HepG2 (cell line): ENCODE measurements around the gene DDR1. TPM values are rescaled to one million over a fixed set of nuclear protein-coding genes. Genes with fewer than 3 reads are reported as not detected.
A peak's percentile ranks its signal among the peaks of the same experiment; 100 is the strongest.

ENCODE experiments used
- CBX1 ChIP-seq: IDR thresholded peaks from one replicate; pipeline ENCODE4 v1.6.1; 2016; ENCODE audit warnings: antibody characterized with exemption, low read depth
- HIC2 ChIP-seq: sonication (generic); formaldehyde crosslinking; IDR thresholded peaks from 2 replicates; pipeline ENCODE4 v1.9.0; 2022; ENCODE audit warnings: low read depth, missing genetic modification reagents
- HNRNPK ChIP-seq: fragments of 200-400 bp; formaldehyde crosslinking; IDR thresholded peaks from 2 replicates; pipeline ENCODE4 v1.6.1; 2018; ENCODE audit warnings: low read length, low read depth, moderate library complexity, mild to moderate bottlenecking; ENCODE audit not compliant: poor library complexity, severe bottlenecking
- ISL2 ChIP-seq: sonication (generic); formaldehyde crosslinking; IDR thresholded peaks from 2 replicates; pipeline ENCODE4 v1.5.0; 2020; ENCODE audit warnings: missing genetic modification reagents
- JUN ChIP-seq: sonication (generic); formaldehyde crosslinking; IDR thresholded peaks from 2 replicates; pipeline ENCODE4 v1.4.0; 2020; ENCODE audit warnings: mild to moderate bottlenecking, missing genetic modification reagents
- MIXL1 ChIP-seq: IDR thresholded peaks from 2 replicates; pipeline ENCODE4 v1.6.1; 2016
- PTBP1 ChIP-seq: fragments of 200-400 bp; formaldehyde crosslinking; IDR thresholded peaks from 2 replicates; pipeline ENCODE4 v1.6.1; 2018; ENCODE audit warnings: low read length, low read depth; ENCODE audit not compliant: poor library complexity, severe bottlenecking
- RAD51 ChIP-seq: fragments of 450-650 bp; IDR thresholded peaks from 2 replicates; pipeline ENCODE4 v1.6.1; 2016; ENCODE audit warnings: borderline replicate concordance
- RCOR2 ChIP-seq: IDR thresholded peaks from 2 replicates; pipeline ENCODE4 v1.6.1; 2016; ENCODE audit warnings: missing biosample characterization, missing genetic modification reagents
- SNAPC2 ChIP-seq: sonication (generic); formaldehyde crosslinking; IDR thresholded peaks from 2 replicates; pipeline ENCODE4 v1.8.1; 2022; ENCODE audit warnings: mild to moderate bottlenecking, missing genetic modification reagents
- ZBTB44 ChIP-seq: sonication (generic); formaldehyde crosslinking; IDR thresholded peaks from 2 replicates; pipeline ENCODE4 v1.4.0; 2020; ENCODE audit warnings: missing genetic modification reagents
- ZBTB8A ChIP-seq: sonication (generic); formaldehyde crosslinking; IDR thresholded peaks from 2 replicates; pipeline ENCODE4 v1.4.0; 2020; ENCODE audit warnings: mild to moderate bottlenecking, low read depth, missing genetic modification reagents, borderline replicate concordance
- ZNF280B ChIP-seq: sonication (generic); formaldehyde crosslinking; IDR thresholded peaks from 2 replicates; pipeline ENCODE4 v1.5.0; 2020; ENCODE audit warnings: missing genetic modification reagents, mild to moderate bottlenecking, borderline replicate concordance
- polyA plus RNA-seq, 8 experiments: library from polyadenylated mRNA; depleted of rRNA in 3 of 8; stranded (reverse) in 7 of 8; unstranded in 1 of 8; fragments of >200 nt; fragmentation: Illumina TruSeq in 4 of 8; extraction: Trizol in 4 of 8; gene quantifications; 2 replicates each; pipeline versions ENCODE4 v1.2.1 to v1.2.3, GENCODE V29; 2011 to 2016; ENCODE audit warnings: low read depth in 4 of 8, missing spikeins in 1 of 8, mixed read lengths in 1 of 8; ENCODE audit not compliant: insufficient read depth in 1 of 8
- total RNA-seq, 5 experiments: library from RNA; depleted of rRNA; stranded (reverse); fragments of >200 nt; fragmentation: Illumina TruSeq; extraction: Trizol; gene quantifications; 2 replicates each; pipeline ENCODE4 v1.2.3, GENCODE V29; 2016; ENCODE audit warnings: low read depth in 1 of 5
- TF ChIP-seq, protein P1 (sequence below): sonication (generic); formaldehyde crosslinking; IDR thresholded peaks from 2 replicates; pipeline ENCODE4 v1.5.0; 2020; ENCODE audit warnings: mild to moderate bottlenecking, missing genetic modification reagents
- TF ChIP-seq, protein P2 (sequence below): sonication (generic); formaldehyde crosslinking; IDR thresholded peaks from 2 replicates; pipeline ENCODE4 v1.8.0; 2022; ENCODE audit warnings: mild to moderate bottlenecking, missing genetic modification reagents; ENCODE audit not compliant: insufficient replicate concordance
- TF ChIP-seq, protein P3 (sequence below): sonication (generic); formaldehyde crosslinking; conservative IDR thresholded peaks from 2 replicates; pipeline ENCODE4 v1.8.1; 2023; ENCODE audit warnings: missing genetic modification reagents

The DDR1 gene
- total and polyA plus RNA-seq, 2 of the 13 experiments (the other 11 are each of a cell fraction or from before 2014, with no cell fraction given), result 16.7 to 20.2 TPM

DNA sequence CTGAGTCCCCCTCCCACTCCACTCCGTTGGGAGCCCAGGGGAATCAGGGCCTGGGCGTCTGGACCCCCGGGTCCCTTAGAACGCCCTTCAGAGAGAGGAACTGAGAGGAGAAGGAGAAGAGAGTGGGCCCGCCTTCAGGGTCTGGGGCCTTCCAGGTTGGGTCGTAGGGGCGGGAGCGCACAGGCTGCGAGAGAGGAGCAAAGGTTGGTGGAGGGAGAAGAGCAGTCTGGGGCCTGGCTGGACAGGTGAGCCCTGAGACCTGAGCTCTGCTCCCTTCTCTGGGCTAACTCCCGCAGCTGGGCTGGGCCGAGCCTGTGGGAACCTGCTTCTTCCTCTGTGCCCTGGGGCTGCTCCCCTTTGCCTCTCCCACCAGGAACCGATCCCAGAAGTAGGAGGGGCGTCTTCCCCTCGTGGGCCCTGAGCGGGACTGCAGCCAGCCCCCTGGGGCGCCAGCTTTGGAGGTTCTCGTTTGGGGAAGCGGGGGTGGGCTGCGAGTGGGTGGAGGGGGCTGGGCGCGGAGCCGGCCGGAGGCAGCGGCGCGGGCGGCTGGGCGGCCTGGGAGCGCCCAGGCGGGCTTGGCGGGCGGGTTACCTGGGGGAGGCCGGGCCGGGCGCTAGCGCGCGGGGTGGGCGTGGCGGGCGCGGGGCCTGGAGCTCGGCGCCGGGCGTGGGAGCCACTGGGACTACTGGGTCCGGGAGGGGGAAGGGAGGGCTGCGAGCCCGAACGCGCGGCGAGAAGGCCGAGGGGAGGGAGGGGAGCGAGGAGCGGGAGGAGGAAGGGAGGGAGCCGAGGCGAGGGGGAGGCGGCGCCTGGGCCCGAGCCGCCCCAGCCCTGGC is at the start of gene DDR1 (continued):
- TF ChIP-seq, protein P1, sequence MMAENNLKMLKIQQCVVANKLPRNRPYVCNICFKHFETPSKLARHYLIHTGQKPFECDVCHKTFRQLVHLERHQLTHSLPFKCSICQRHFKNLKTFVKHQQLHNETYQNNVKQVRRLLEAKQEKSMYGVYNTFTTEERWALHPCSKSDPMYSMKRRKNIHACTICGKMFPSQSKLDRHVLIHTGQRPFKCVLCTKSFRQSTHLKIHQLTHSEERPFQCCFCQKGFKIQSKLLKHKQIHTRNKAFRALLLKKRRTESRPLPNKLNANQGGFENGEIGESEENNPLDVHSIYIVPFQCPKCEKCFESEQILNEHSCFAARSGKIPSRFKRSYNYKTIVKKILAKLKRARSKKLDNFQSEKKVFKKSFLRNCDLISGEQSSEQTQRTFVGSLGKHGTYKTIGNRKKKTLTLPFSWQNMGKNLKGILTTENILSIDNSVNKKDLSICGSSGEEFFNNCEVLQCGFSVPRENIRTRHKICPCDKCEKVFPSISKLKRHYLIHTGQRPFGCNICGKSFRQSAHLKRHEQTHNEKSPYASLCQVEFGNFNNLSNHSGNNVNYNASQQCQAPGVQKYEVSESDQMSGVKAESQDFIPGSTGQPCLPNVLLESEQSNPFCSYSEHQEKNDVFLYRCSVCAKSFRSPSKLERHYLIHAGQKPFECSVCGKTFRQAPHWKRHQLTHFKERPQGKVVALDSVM, result 0 out of 2 replicates have a peak, but pooled peaks have one; percentile 3
- TF ChIP-seq SNAPC2 (CRISPR knock-in tag) (no peak; the same call in 1 of the 2 replicates), HNRNPK (peak; percentile 74), ZBTB44 (no peak), JUN (CRISPR knock-in tag) (peak; percentile 35; the same call in 1 of the 2 replicates), ISL2 (no peak), ZBTB8A (peak; percentile 45; the same call in 1 of the 2 replicates), RCOR2 (CRISPR knock-in tag) (no peak), HIC2 (CRISPR knock-in tag) (no peak), RAD51 (no peak), CBX1 (peak; percentile 9), MIXL1 (CRISPR knock-in tag) (no peak), ZNF280B (CRISPR knock-in tag) (peak; percentile 36; the same call in 1 of the 2 replicates), PTBP1 (no peak)
- TF ChIP-seq, protein P2, sequence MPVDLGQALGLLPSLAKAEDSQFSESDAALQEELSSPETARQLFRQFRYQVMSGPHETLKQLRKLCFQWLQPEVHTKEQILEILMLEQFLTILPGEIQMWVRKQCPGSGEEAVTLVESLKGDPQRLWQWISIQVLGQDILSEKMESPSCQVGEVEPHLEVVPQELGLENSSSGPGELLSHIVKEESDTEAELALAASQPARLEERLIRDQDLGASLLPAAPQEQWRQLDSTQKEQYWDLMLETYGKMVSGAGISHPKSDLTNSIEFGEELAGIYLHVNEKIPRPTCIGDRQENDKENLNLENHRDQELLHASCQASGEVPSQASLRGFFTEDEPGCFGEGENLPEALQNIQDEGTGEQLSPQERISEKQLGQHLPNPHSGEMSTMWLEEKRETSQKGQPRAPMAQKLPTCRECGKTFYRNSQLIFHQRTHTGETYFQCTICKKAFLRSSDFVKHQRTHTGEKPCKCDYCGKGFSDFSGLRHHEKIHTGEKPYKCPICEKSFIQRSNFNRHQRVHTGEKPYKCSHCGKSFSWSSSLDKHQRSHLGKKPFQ (CRISPR knock-in tag), result peak; percentile 5
- TF ChIP-seq, protein P3, sequence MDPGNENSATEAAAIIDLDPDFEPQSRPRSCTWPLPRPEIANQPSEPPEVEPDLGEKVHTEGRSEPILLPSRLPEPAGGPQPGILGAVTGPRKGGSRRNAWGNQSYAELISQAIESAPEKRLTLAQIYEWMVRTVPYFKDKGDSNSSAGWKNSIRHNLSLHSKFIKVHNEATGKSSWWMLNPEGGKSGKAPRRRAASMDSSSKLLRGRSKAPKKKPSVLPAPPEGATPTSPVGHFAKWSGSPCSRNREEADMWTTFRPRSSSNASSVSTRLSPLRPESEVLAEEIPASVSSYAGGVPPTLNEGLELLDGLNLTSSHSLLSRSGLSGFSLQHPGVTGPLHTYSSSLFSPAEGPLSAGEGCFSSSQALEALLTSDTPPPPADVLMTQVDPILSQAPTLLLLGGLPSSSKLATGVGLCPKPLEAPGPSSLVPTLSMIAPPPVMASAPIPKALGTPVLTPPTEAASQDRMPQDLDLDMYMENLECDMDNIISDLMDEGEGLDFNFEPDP (CRISPR knock-in tag), result no peak
